MCF 10A (cell line): ENCODE measurements around the gene SGCE. TPM values are rescaled to one million over a fixed set of nuclear protein-coding genes. Genes with fewer than 3 reads are reported as not detected.
A peak's percentile ranks its signal among the peaks of the same experiment; 100 is the strongest.

Source experiments
- BruUV-seq: library from RNA; stranded (reverse); fragments of 400-500 nt; replicated peaks from 2 replicates; lab custom pipeline; 2021; lab: Mats Ljungman, UMichigan
- CTCF ChIA-PET: fragments of 300-600 bp; sonication (Branson Sonifier 250); formaldehyde crosslinking; extraction: SDS; loops from one replicate; lab custom pipeline; 2021; ENCODE audit warnings: antibody characterized with exemption, inconsistent platforms; lab: Yijun Ruan, JAX
- POLR2A ChIA-PET: fragments of 300-600, 350-650 bp; sonication (Branson Sonifier 250); formaldehyde crosslinking; extraction: SDS; loops from one replicate; lab custom pipeline; 2020; ENCODE audit warnings: antibody characterized with exemption, inconsistent platforms; lab: Yijun Ruan, JAX
- DNase-seq: peaks from one replicate; pipeline ENCODE4 v3.0.0-alpha.2; 2018; ENCODE audit not compliant: unreplicated experiment
- H3K27ac Mint-ChIP-seq: one replicate; pipeline ENCODE4 v1.8.0; 2022; ENCODE audit warnings: mild to moderate bottlenecking, low read depth, mixed read lengths; ENCODE audit not compliant: unreplicated experiment
- H3K27me3 Mint-ChIP-seq: one replicate; pipeline ENCODE4 v1.8.0; 2022; ENCODE audit warnings: mixed read lengths; ENCODE audit not compliant: insufficient read depth, unreplicated experiment
- H3K36me3 Mint-ChIP-seq: one replicate; pipeline ENCODE4 v1.8.0; 2022; ENCODE audit warnings: mild to moderate bottlenecking, moderate library complexity, mixed read lengths; ENCODE audit not compliant: insufficient read depth, unreplicated experiment
- H3K4me1 Mint-ChIP-seq: one replicate; pipeline ENCODE4 v1.8.0; 2022; ENCODE audit warnings: mixed read lengths; ENCODE audit not compliant: insufficient read depth, unreplicated experiment
- H3K4me3 Mint-ChIP-seq: one replicate; pipeline ENCODE4 v1.8.0; 2022; ENCODE audit warnings: mild to moderate bottlenecking, moderate library complexity, mixed read lengths; ENCODE audit not compliant: unreplicated experiment
- H3K9me3 Mint-ChIP-seq: one replicate; pipeline ENCODE4 v1.8.0; 2022; ENCODE audit warnings: mixed read lengths; ENCODE audit not compliant: unreplicated experiment
- CTCF ChIP-seq: fragments of 200-600 bp; IDR thresholded peaks from one replicate; pipeline ENCODE4 v1.8.0; 2022; ENCODE audit warnings: antibody characterized with exemption, mild to moderate bottlenecking; ENCODE audit not compliant: unreplicated experiment
- intact Hi-C: fragments of 100-400 bp; cut with micrococcal nuclease; formaldehyde crosslinking; loops from 2 replicates; pipeline ENCODE4 v1.14.1; 2022
- total RNA-seq: library from RNA; stranded (reverse); gene quantifications from 2 replicates; pipeline ENCODE4 v1.2.3, GENCODE V29; 2022

Gene SGCE
- total RNA-seq, 1 experiment from 2014 or later, result 39.4 TPM

DNA sequence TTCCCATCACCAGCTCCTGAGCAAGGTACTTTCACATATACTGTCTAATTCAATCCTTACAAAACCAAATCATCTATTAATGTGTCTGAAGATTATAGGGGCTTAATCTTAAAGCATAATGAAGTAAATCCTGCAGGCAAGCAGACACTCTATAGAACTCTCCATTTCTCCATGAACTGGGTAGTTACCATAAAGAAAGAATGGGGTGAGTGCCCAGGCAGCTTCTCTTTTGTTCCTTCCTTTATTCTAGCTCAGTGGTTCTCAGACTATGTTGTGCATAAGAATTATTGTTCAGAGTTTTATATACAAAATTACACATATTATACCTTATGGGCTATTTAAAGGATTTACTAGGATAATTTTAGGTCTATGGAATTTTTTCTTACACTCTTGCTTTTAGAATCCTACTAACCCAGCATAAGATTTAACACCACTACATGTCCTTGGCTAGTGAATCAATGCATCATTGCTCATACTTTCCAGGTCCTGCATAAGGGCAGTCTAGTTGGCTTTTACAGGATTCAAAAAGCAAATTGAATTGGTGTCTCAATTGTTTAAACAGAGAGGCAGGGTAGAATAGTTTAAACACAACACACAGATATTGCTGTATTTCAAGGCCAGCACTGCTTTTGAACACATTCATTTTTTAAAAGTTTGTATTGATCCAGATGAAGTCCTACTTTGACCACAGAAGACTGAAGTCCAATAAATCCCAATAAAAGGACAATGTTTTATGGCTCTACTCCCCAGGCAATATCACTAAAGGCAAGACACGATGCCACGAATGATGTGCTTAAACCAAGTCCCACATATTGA is 12.9 kb downstream of the SGCE start:
- CTCF ChIA-PET, result interaction anchor here (0.9 to 1.3 kb wide), 2 partner anchors 12 to 17 kb away, joined by 4 to 5 read pairs; partner anchors contain the start of gene SGCE
- DNase-seq, result no peak
- no TSS peak for BruUV-seq
- Mint-ChIP-seq H3K9me3 (no peaks in the 10 kb centered on the region), H3K4me1 (peaks cover 25% of the 10 kb centered on the region), H3K4me3 (no peak overlapping the region), H3K36me3 (peaks cover 6% of the 10 kb centered on the region), H3K27ac (peak overlapping the region; percentile 11), H3K27me3 (no peaks in the 10 kb centered on the region)
- TF ChIP-seq CTCF, result no peak
- POLR2A ChIA-PET, result interaction anchor here (1.3 to 2.4 kb wide), 6 partner anchors 10 to 22 kb away, joined by 3 to 35 read pairs (median 12); partner anchors contain the start of gene SGCE
- intact Hi-C loops, result no loop called here

DNA sequence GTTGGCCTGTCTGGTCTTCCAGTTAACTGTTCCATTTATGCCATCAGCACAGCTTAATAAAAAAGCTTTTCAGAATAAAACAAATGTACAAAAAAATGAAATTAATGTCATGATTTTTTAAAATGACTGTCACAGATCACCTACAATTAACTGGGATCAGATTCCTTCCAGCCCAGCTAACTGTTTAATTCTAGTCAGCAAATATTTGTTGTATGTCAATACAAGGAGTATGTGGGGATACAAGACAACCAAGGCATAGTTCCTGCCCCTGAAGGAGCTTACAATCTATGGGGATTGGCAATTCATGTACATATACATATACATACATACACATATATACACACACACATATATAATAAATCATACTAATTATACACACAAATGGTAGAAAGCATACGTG is 16.5 kb downstream of the SGCE start:
- peaks cover 19% of the 10 kb centered on the region for H3K4me1 Mint-ChIP-seq
- CTCF ChIA-PET, result no interaction called here
- no peak for DNase-seq
- H3K9me3 Mint-ChIP-seq, result no peaks in the 10 kb centered on the region
- TF ChIP-seq CTCF, result no peak
- POLR2A ChIA-PET, result interaction anchor here (0.5 to 1.2 kb wide), 3 partner anchors 16 to 838 kb away, joined by 3 to 5 read pairs (median 4); partner anchors contain the start of gene SGCE
- intact Hi-C loops, result no loop called here
- no peak overlapping the region for H3K4me3 Mint-ChIP-seq
- peaks cover 6% of the 10 kb centered on the region for H3K36me3 Mint-ChIP-seq
- H3K27ac Mint-ChIP-seq, result no peak overlapping the region
- no peaks in the 10 kb centered on the region for H3K27me3 Mint-ChIP-seq
- BruUV-seq, result no TSS peak

DNA sequence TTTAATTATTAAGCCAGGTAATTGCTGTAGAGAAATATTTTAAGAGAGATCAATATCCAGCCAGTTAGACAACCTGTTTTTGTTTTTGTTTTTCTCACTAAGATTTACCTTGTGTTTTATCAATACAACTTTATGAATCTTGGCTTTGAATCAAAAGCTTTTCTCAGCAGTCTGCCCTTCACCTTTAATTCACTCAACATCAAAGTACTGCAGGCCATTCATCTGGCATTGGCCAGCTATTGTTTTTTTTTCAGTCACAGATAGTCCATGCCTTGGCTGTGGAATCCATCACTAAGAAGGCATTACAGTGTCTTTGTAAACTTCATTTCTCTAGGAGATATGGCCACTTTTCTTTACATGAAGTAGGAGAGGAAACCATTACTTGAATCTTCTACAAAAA is 20.2 kb downstream of the SGCE start:
- Mint-ChIP-seq H3K36me3 (peaks cover 6% of the 10 kb centered on the region), H3K4me1 (peaks cover 16% of the 10 kb centered on the region), H3K27ac (no peak overlapping the region), H3K9me3 (no peaks in the 10 kb centered on the region), H3K27me3 (no peaks in the 10 kb centered on the region), H3K4me3 (no peak overlapping the region)
- CTCF ChIA-PET, result interaction anchor here (0.9 to 1.0 kb wide), 2 partner anchors 19 to 124 kb away, joined by 3 to 5 read pairs; no protein-coding TSS in a partner anchor
- POLR2A ChIA-PET, result interaction anchor here (0.7 to 3.5 kb wide), 3 partner anchors 15 to 52 kb away, joined by 3 to 17 read pairs (median 4); no protein-coding TSS in a partner anchor
- no TSS peak for BruUV-seq
- no peak for DNase-seq
- intact Hi-C loops, result no loop called here
- TF ChIP-seq CTCF, result no peak

DNA sequence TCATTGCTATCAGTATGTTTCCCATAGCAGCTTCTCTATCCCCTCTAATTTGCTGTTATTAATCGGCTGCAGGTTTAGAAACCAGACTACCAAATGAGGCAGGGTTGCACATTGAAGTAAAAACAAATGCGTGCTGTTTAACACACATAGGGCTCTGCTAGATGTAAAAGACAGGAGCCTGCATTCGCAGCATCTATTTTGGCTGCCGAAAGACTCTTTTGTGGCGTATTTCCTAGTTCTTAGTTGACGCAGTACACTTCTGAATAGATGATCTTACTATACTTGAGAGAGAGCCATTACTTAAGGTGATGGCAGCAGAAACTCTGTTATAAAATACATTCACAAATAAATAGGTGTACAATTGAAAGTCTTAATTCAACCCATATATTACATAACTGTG is 21.4 kb downstream of the SGCE start:
- no peak for TF ChIP-seq CTCF
- no TSS peak for BruUV-seq
- no peak for DNase-seq
- POLR2A ChIA-PET, result interaction anchor here (1.8 to 3.5 kb wide), 3 partner anchors 8 to 14 kb away, joined by 6 to 17 read pairs (median 12); no protein-coding TSS in a partner anchor
- Mint-ChIP-seq H3K4me1 (peaks cover 16% of the 10 kb centered on the region), H3K27ac (no peak overlapping the region), H3K9me3 (no peaks in the 10 kb centered on the region), H3K36me3 (peaks cover under 1% of the 10 kb centered on the region), H3K4me3 (no peak overlapping the region), H3K27me3 (no peaks in the 10 kb centered on the region)
- intact Hi-C loops, result no loop called here
- CTCF ChIA-PET, result interaction anchor here (0.9 to 1.4 kb wide), 2 partner anchors 21 to 1056 kb away, joined by 3 to 6 read pairs; partner anchors contain the start of gene SGCE
